Anterior cingulate cortex (tissue), 58 donors: ENCODE measurements around the gene GID4.
A peak's percentile ranks its signal among the peaks of the same experiment; 100 is the strongest.
"Not testable (repeated sequence)": the region's sequence is repeated elsewhere in the genome, so short reads cannot be mapped to it uniquely, and the experiment has no call there.

Source experiments
- DNase-seq, 58 donors: peaks; one replicate each; lab custom pipeline; 2025; lab: John Stamatoyannopoulos, UW

Gene GID4

DNA sequence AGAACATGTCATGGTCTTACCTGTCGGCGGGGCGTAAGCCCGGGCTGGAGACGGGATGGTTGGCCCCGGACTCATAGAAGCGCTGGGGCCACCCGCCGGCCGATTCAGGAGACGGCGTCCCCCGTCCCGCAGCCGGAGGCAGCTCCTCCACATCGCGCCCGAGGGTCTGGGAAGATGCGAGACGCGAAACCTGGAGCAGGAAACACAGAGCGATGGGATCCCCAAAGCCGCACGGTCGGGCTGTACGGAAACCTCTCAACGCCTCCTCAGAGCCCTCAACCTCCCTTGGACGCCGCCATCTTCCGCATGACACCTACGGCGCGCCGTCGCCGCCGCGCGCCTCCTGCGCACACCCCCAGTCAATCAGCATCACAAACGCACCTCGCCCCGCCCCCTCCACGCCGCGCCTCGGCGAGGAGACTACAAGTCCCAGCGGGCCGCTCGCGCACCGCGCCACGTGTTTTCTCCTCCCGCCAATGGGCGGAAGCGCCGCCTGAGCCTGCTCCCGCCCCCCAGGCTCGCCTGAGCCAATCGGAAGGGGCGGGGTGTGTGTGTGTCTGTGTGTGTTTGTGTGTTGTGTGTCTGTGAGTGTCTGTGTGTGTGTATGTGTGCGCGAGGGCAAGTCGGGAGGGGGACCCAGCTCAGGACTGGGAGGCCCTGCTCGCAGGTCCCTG is at the start of gene GID4, which contains the start of gene ATPAF2:
GID4 (plus strand) TSS at position 548 of the 674 bp plus-strand sequence; CDS start at position 605, 57 bp downstream.
ATPAF2 (minus strand) TSS at position 308 of the 674 bp plus-strand sequence; CDS start at position 153, 155 bp downstream.
- DNase-seq, result peak; percentile 64 to 100 (median 99)

DNA sequence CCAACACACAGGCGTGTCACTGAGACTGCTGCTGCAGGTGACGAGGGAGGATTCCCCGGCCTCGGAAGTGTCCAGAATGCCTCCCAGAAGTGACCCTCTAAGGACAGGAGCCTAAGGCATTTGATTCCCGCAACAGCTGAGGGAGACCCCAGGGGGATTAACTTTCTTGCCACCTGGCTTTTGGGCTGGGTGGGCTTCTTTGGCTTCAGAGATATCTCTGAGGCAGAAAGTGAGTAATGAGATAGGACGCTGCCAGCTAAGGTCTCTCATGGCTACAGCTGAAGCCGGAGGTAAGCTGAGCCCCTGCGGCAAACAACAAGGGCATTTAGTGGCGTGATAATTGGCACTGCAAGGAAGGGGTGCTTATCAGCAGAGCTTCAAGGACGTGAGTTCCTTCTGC is 49.6 kb upstream of the GID4 start:
- DNase-seq, result no peak

DNA sequence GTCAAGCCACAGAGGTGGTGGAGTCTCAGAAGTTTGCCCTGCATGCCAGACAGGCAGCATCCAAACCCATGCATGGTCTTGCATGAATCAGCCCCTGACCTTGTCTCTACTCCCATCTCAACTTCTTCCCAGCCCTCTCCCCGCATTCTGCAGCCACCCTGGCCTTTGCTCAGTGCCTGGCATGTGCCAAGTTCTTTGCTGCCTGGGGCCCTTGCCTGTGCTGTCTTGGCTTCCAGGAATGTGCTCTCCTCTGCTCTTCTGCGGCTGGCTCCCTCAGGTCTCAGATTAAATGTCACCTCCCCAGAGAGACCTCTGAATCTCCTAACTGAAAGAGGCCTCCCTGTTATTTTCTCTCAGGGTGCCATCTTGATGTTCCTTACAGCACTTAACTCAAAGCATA is 48.9 kb upstream of the GID4 start:
- DNase-seq, result no peak

- peak in 1 of 58 donors; percentile 23 for DNase-seq
Measured at GRCh38 chr17:17993366-17993765, 45.8 kb upstream of the GID4 start.

DNA sequence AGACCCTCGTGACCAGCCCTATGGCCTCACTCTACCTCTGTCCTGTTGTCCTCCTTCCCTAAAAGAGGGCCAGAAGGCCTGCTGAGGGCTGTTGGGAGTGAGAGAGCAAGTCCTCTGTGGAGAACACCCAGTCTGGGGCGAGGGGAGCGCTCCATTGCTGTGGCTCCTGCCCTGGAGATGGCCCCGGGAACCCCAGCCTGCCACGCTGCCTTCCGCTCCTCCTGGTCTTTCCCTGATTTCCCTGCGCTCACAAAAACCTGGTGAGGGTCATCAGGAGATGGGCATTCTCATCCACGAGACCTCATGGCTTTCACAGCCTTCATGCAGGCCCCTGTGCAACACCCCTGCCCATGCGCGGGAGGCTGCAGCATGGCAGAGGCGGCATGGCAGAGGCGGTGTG is 45.4 kb upstream of the GID4 start:
- no peak for DNase-seq

DNA sequence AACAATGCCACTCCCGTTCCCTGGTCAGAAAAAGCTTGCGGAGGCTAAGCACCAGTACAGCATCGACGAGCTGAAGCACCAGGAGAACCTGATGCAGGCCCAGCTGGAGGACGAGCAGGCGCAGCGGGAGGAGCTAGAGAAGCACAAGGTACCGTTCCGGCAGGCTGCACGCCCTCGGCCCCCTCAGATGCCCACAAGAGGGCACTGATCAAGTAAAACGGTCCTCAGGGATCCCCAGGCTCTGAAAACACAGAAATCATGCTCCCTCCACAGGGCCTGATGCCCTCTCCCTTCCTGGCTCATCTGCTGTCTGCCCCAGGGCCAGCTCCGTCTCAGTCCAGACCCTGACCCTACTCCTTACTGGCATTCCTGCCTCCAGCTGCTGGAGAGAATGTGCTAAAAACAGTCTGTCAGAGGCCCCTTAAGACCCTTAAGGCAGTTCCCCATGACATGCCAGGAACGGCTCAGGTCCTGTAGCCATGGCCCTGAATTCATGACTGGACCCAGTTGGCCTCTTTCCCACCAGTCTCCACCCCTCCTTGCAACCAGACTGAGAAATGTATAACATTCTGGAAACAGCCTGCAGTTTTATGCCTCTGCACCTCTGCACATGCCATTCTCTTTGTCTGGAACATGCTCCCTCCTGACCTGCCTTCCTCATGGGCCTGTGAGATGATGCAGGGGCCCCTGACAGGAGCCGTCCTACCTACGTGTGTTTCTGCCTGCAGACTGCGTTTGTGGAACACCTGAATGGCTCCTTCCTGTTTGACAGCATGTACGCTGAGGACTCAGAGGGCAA is 44.7 kb upstream of the GID4 start:
- peak in 11 of 58 donors; percentile 4 to 38 (median 13) for DNase-seq

DNA sequence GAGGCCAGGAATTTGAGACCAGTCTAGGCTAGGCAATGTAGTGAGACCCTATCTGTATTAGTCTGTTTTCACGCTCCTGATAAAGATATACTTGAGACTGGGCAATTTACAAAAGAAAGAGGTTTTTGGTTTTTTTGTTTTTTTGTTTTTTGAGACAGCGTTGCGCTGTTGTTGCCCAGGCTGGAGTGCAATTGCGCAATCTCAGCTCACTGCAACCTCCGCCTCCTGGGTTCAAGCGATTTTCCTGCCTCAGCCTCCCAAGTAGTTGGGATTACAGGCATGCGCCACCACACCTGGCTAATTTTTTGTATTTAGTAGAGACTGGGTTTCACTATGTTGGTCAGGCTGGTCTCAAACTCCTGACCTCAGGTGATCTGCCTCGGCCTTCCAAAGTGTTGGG is 43.3 kb upstream of the GID4 start:
- DNase-seq, result not testable (repeated sequence)

DNA sequence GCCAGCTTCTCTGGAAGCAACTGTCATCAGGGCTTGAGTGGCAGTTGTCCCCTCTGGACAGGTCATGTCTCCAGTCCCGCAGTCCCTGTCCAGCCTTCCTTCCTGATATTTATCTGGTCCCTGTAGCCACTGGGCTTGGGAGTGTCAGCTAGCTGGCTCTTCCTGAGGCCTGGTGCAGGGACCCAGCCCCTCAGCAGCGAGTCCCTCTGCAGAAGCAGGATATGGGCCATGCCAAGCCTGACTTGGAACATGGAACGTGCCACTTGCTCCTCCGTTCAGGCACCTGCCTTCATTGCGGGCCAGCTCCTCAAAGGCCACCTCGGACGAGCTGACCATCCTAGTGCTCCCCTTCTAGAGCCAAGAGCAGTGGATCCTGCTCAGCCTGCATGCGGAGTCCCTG is 40.3 kb upstream of the GID4 start:
- DNase-seq, result no peak

DNA sequence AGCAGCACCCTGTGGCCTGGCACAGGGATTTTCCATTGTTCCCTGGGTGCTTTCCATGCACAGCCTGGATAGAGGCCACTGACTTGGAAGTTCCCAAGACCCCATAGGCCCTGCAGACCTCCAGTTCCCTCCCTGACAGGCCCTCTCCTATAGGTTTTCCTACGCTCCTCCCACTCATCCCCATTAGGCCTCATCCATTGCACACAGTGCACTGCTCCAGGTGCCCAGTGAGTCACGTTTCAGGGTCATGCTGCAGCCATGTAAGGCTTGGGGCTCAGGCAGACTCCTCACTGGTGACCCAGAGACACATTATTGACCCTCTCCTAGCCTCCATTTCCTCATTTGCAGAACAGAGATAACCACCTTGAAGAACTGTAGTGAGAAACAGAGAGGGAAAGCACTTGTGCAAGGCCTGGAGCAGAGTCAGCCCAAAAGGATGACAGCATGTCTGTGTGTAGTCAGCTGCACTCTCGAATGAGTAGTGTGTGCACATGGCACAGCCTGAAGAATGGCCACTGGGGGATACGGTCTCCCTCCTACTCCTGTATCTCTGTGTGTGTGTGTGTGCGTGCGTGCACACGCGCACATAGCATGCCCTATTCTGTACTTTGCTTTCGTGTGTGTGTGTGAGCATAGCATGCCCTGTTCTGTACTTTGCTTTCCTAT is 39.7 kb upstream of the GID4 start:
- DNase-seq, result no peak

- DNase-seq, result no peak
Measured at GRCh38 chr17:18000030-18000408, 39.2 kb upstream of the GID4 start.

DNA sequence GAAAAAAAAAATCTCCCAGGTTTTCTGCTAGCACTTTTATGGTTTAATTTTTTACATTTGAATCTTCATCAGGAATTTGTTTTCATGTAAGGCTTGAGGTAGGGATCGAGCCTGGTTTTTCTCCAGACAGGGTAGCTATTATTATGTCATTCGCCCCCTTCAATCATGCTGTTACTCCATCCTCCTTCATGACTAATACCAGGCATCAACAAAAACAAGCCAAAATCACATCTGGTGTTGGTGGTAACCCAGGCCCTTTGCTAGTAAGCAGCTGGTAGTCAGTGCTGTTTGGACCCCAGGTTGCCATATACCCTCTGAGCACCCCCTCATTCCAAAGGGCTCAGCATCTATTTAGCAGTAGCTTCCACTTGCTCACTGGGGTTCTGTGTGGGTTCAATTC is 37.0 kb upstream of the GID4 start:
- DNase-seq, result no peak

DNA sequence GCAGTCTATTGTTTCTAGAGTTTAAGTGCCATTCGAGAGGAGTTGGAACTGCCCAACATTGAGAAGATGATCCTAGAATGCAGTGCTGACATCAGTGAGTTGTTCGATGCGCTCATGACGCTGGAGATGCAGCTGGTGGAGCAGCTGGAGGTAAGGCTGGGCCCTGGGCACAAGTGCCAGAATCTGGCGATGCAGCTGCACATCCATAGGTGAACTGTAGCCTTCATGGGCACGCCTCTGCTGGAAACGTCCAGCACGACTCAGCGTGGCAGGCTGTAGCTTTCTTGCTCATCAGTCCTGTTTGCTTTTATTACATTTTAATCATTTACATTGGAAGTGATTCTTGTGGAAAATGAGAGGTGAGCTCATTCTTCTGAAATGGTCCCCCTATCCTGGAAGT is 34.9 kb upstream of the GID4 start:
- no peak for DNase-seq

GRCh38 chr17:18004884-18005305 is 34.3 kb upstream of the GID4 start:
- no peak for DNase-seq

DNA sequence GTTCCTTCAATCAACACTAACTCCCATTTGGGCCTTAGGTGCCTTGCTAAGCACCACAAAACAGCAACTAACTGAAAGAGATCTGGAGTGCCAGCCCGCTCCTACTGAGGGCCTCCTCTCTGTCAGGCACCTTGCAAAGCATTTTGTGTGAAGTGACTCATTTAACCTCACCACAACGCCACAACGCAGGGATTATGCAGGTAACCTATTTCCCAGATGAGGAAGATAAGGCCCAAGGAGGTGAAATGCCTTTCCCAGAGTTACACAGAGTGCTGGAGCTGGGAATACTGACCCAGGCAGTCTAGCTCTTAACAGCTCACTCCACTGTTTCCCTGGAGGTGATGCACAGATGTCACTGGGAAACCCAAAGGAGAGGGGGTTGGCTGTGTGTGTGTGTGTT is 33.7 kb upstream of the GID4 start:
- no peak for DNase-seq

DNA sequence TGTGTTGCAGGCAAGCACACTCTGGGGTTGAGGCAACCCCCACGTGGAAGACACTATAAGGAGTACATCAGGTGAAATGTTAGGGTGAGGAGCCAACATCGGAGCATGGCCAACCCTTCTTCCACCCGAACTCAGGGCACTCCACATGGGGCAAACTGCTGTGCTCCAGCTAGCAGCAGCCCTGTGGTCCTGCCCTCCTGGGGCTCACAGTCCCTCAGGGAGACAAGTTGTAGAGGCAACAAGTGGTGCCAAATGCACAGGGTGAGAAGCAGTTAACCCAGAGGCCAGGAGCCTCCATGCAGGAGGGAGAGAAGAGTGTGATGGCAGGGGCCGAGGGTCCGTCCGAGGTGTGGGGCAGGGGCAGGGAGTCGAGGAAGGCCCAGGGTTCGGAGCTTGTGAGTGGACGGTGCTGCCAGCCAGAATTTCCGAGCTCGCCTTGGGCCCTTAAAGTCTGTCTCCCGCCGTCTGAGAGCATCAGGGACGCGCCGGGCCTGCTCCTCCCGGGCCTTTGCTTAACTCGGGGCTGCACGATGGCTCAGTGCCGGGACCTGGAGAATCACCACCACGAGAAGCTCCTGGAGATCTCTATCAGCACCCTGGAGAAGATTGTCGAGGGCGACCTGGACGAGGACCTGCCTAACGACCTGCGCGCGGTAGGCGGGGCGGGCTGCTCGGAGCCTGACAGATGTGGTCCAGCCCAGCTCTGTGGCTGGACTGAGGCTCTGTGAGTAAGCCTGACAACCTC is 32.5 kb upstream of the GID4 start:
- no peak for DNase-seq

GRCh38 chr17:18008496-18009268 is 30.5 kb upstream of the GID4 start:
- DNase-seq, result no peak

GRCh38 chr17:18009609-18010420 is 29.4 kb upstream of the GID4 start:
- DNase-seq, result no peak

DNA sequence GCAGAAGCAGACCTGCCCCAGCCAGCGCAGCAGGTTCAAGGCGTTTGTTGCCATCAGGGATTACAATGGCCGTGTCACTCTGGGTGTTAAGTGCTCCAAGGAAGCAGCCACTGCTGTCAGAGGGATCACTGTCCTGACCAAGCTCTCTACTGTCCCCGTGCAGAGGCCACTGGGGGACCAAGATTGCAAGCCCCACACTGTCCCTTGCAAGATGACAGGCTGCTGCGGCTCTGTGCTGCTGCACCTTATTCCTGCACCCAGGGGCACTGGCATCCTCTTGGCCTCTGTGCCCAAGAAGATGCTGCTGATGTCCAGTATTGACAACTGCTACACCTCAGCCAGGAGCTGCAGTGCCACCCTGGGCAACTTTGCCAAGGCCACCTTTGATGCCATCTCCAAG is 27.9 kb upstream of the GID4 start:
- DNase-seq, result no peak

DNA sequence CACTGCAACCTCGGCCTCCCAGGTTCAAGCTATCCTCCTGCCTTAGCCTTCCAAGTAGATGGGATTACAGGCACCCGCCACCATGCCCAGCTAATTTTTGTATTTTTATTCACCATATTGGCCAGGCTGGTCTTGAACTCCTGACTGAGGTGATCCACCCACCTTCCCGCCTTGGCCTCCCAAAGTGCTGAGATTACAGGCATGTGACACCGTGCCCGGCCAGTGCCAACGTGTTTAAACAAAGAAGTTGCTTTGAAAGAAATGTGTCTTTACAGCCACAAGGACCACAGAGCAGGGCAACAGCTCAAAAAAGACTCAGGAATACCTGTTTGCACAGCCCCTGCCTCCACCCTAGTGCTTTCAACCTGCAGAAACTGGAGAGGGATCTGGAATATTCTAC is 25.2 kb upstream of the GID4 start:
- no peak for DNase-seq
